ENCODE results near the gene PROSER2. TPM values are rescaled to one million over a fixed set of nuclear protein-coding genes. Genes with fewer than 3 reads are reported as not detected.

PROSER2 gene
- total and polyA plus RNA-seq, 2 experiments from 2014 or later = 0.65 to 1.2 TPM

GRCh38 chr10:11842411-11842810 lies 19.3 kb downstream of the PROSER2 start:
- no peak for TF ChIP-seq EZH2phosphoT487 (IDR thresholded peaks at IDR 0.05; ENCODE audit: insufficient read depth, low read depth)
- no peak for TF ChIP-seq EZH2 (IDR thresholded peaks at IDR 0.05; ENCODE audit: insufficient read depth, poor library complexity, severe bottlenecking)
- no peaks in the 10 kb centered on the region for H4K20me1 ChIP-seq (ENCODE audit: insufficient read depth)
- H3K9ac ChIP-seq = no peak overlapping the region
- H2AFZ ChIP-seq = no peak overlapping the region
- no peaks in the 10 kb centered on the region for H3K79me2 ChIP-seq (ENCODE audit: insufficient read depth)
- WGBS, 2 experiments (ENCODE audit: low coverage in 1 of 2, low lambda C conversion rate in 2 of 2, missing lambda C conversion rate in 2 of 2) = 90 to 92% methylated on average over 3 of the region's 3 CpGs
- no peaks in the 10 kb centered on the region for H3F3A ChIP-seq (ENCODE audit: insufficient read depth)
- H3K9me3 ChIP-seq (ENCODE audit: low read depth) = no peaks in the 10 kb centered on the region
- H3K4me1 ChIP-seq (ENCODE audit: insufficient read depth) = no peaks in the 10 kb centered on the region
- H3K27ac ChIP-seq = no peak overlapping the region
- in situ Hi-C loops (cut with MboI) = no loop called here
- no peaks in the 10 kb centered on the region for H3K27me3 ChIP-seq (replicated peaks; ENCODE audit: insufficient read depth)
- no peak overlapping the region for H3K4me2 ChIP-seq (ENCODE audit: unreplicated experiment)
- no peaks in the 10 kb centered on the region for H3K36me3 ChIP-seq (ENCODE audit: low read depth)
- DNase-seq = no peak
- H3K4me3 ChIP-seq = no peak overlapping the region
- no peaks in the 10 kb centered on the region for H3K9me2 ChIP-seq (ENCODE audit: insufficient read depth)

- H3K9ac ChIP-seq = no peak overlapping the region
- no peak overlapping the region for H3K4me3 ChIP-seq
- H3K36me3 ChIP-seq (ENCODE audit: low read depth) = no peaks in the 10 kb centered on the region
- no peak overlapping the region for H2AFZ ChIP-seq
- H3K9me3 ChIP-seq (ENCODE audit: low read depth) = no peaks in the 10 kb centered on the region
- no peak overlapping the region for H3K4me2 ChIP-seq (ENCODE audit: unreplicated experiment)
- H3K27ac ChIP-seq = no peak overlapping the region
- H3K27me3 ChIP-seq (replicated peaks; ENCODE audit: insufficient read depth) = no peaks in the 10 kb centered on the region
- H4K20me1 ChIP-seq (ENCODE audit: insufficient read depth) = no peaks in the 10 kb centered on the region
- H3F3A ChIP-seq (ENCODE audit: insufficient read depth) = no peaks in the 10 kb centered on the region
- no peaks in the 10 kb centered on the region for H3K4me1 ChIP-seq (ENCODE audit: insufficient read depth)
- no peak for DNase-seq
- 76 to 80% methylated on average over 7 of the region's 7 CpGs for WGBS, 2 experiments (ENCODE audit: low coverage in 1 of 2, low lambda C conversion rate in 2 of 2, missing lambda C conversion rate in 2 of 2)
- in situ Hi-C loops (cut with MboI) = no loop called here
- no peaks in the 10 kb centered on the region for H3K79me2 ChIP-seq (ENCODE audit: insufficient read depth)
- no peak for TF ChIP-seq EZH2 (IDR thresholded peaks at IDR 0.05; ENCODE audit: insufficient read depth, poor library complexity, severe bottlenecking)
- no peak for TF ChIP-seq EZH2phosphoT487 (IDR thresholded peaks at IDR 0.05; ENCODE audit: insufficient read depth, low read depth)
- no peaks in the 10 kb centered on the region for H3K9me2 ChIP-seq (ENCODE audit: insufficient read depth)
These were observed 22.0 kb downstream of the PROSER2 start for GRCh38 chr10:11845113-11845512.

- H3K9me3 ChIP-seq (ENCODE audit: low read depth) = no peaks in the 10 kb centered on the region
- H3K36me3 ChIP-seq (ENCODE audit: low read depth) = no peaks in the 10 kb centered on the region
- H3K4me1 ChIP-seq (ENCODE audit: insufficient read depth) = no peaks in the 10 kb centered on the region
- no peak overlapping the region for H2AFZ ChIP-seq
- H3K27me3 ChIP-seq (replicated peaks; ENCODE audit: insufficient read depth) = no peaks in the 10 kb centered on the region
- no peaks in the 10 kb centered on the region for H3K9me2 ChIP-seq (ENCODE audit: insufficient read depth)
- WGBS, 2 experiments (ENCODE audit: low coverage in 1 of 2, low lambda C conversion rate in 2 of 2, missing lambda C conversion rate in 2 of 2) = 80 to 84% methylated on average over 8 of the region's 8 CpGs
- in situ Hi-C loops (cut with MboI) = no loop called here
- H3K27ac ChIP-seq = no peak overlapping the region
- no peaks in the 10 kb centered on the region for H3F3A ChIP-seq (ENCODE audit: insufficient read depth)
- H4K20me1 ChIP-seq (ENCODE audit: insufficient read depth) = no peaks in the 10 kb centered on the region
- H3K9ac ChIP-seq = no peak overlapping the region
- no peak overlapping the region for H3K4me3 ChIP-seq
- no peaks in the 10 kb centered on the region for H3K79me2 ChIP-seq (ENCODE audit: insufficient read depth)
- H3K4me2 ChIP-seq (ENCODE audit: unreplicated experiment) = no peak overlapping the region
- no peak for DNase-seq
- no peak for TF ChIP-seq EZH2phosphoT487 (IDR thresholded peaks at IDR 0.05; ENCODE audit: insufficient read depth, low read depth)
- no peak for TF ChIP-seq EZH2 (IDR thresholded peaks at IDR 0.05; ENCODE audit: insufficient read depth, poor library complexity, severe bottlenecking)
These were observed 23.4 kb downstream of the PROSER2 start for GRCh38 chr10:11846542-11846941.

- H3K9me3 ChIP-seq (ENCODE audit: low read depth) = no peaks in the 10 kb centered on the region
- H3K36me3 ChIP-seq (ENCODE audit: low read depth) = no peaks in the 10 kb centered on the region
- H3K4me2 ChIP-seq (ENCODE audit: unreplicated experiment) = no peak overlapping the region
- no peak for DNase-seq
- H3K4me3 ChIP-seq = no peak overlapping the region
- H3F3A ChIP-seq (ENCODE audit: insufficient read depth) = no peaks in the 10 kb centered on the region
- no peak overlapping the region for H3K9ac ChIP-seq
- TF ChIP-seq EZH2 (IDR thresholded peaks at IDR 0.05; ENCODE audit: insufficient read depth, poor library complexity, severe bottlenecking) = no peak
- TF ChIP-seq EZH2phosphoT487 (IDR thresholded peaks at IDR 0.05; ENCODE audit: insufficient read depth, low read depth) = no peak
- WGBS, 2 experiments (ENCODE audit: low coverage in 1 of 2, low lambda C conversion rate in 2 of 2, missing lambda C conversion rate in 2 of 2) = 48 to 50% methylated on average over 1 of the region's 1 CpG
- H3K4me1 ChIP-seq (ENCODE audit: insufficient read depth) = no peaks in the 10 kb centered on the region
- H3K27me3 ChIP-seq (replicated peaks; ENCODE audit: insufficient read depth) = no peaks in the 10 kb centered on the region
- no peaks in the 10 kb centered on the region for H4K20me1 ChIP-seq (ENCODE audit: insufficient read depth)
- H3K79me2 ChIP-seq (ENCODE audit: insufficient read depth) = no peaks in the 10 kb centered on the region
- in situ Hi-C loops (cut with MboI) = no loop called here
- H2AFZ ChIP-seq = no peak overlapping the region
- no peaks in the 10 kb centered on the region for H3K9me2 ChIP-seq (ENCODE audit: insufficient read depth)
- no peak overlapping the region for H3K27ac ChIP-seq
These were observed 26.1 kb downstream of the PROSER2 start for GRCh38 chr10:11849277-11849676.

GRCh38 chr10:11849911-11850310 lies 26.8 kb downstream of the PROSER2 start:
- no peak overlapping the region for H3K4me3 ChIP-seq
- H3K9me3 ChIP-seq (ENCODE audit: low read depth) = no peaks in the 10 kb centered on the region
- H2AFZ ChIP-seq = no peak overlapping the region
- in situ Hi-C loops (cut with MboI) = no loop called here
- no peaks in the 10 kb centered on the region for H3K36me3 ChIP-seq (ENCODE audit: low read depth)
- no peak for DNase-seq
- H3K79me2 ChIP-seq (ENCODE audit: insufficient read depth) = no peaks in the 10 kb centered on the region
- WGBS, 2 experiments (ENCODE audit: low coverage in 1 of 2, low lambda C conversion rate in 2 of 2, missing lambda C conversion rate in 2 of 2) = 74 to 75% methylated on average over 8 of the region's 8 CpGs
- H3K9ac ChIP-seq = no peak overlapping the region
- no peaks in the 10 kb centered on the region for H3K4me1 ChIP-seq (ENCODE audit: insufficient read depth)
- H3F3A ChIP-seq (ENCODE audit: insufficient read depth) = no peaks in the 10 kb centered on the region
- no peaks in the 10 kb centered on the region for H3K27me3 ChIP-seq (replicated peaks; ENCODE audit: insufficient read depth)
- H3K9me2 ChIP-seq (ENCODE audit: insufficient read depth) = no peaks in the 10 kb centered on the region
- H3K4me2 ChIP-seq (ENCODE audit: unreplicated experiment) = no peak overlapping the region
- H3K27ac ChIP-seq = no peak overlapping the region
- H4K20me1 ChIP-seq (ENCODE audit: insufficient read depth) = no peaks in the 10 kb centered on the region
- no peak for TF ChIP-seq EZH2phosphoT487 (IDR thresholded peaks at IDR 0.05; ENCODE audit: insufficient read depth, low read depth)
- TF ChIP-seq EZH2 (IDR thresholded peaks at IDR 0.05; ENCODE audit: insufficient read depth, poor library complexity, severe bottlenecking) = no peak

All from GM23248 (cell line).